Inflammatory macrophage (primary cell): ENCODE results near the gene AP3S2.
A peak's percentile ranks its signal among the peaks of the same experiment; 100 is the strongest.
"Not testable (repeated sequence)": the region's sequence is repeated elsewhere in the genome, so short reads cannot be mapped to it uniquely, and the experiment has no call there.

Experiments
- DNase-seq, 2 donors: peaks; one replicate each; pipeline ENCODE4 v3.0.0-alpha.2; 2020 to 2022

Gene AP3S2

GRCh38 chr15:89903015-89903857, 9.4 kb upstream of the AP3S2 start:
- DNase-seq = no peak

GRCh38 chr15:89900849-89901248, 7.1 kb upstream of the AP3S2 start:
- DNase-seq = no peak

GRCh38 chr15:89899951-89900567, 6.3 kb upstream of the AP3S2 start:
- no peak for DNase-seq

GRCh38 chr15:89899295-89899945, 5.6 kb upstream of the AP3S2 start:
- DNase-seq = peak; percentile 69 to 83

- DNase-seq = peak; percentile 29 to 37
Observed at GRCh38 chr15:89898614-89899294, 5.0 kb upstream of the AP3S2 start.

- no peak for DNase-seq
Observed at GRCh38 chr15:89898146-89898545, 4.4 kb upstream of the AP3S2 start.

GRCh38 chr15:89893027-89893426, 767 bp downstream of the AP3S2 start:
- peak; percentile 17 to 68 for DNase-seq

GRCh38 chr15:89888214-89888804, 5.5 kb downstream of the AP3S2 start:
- peak; percentile 53 to 62 for DNase-seq

GRCh38 chr15:89885611-89886010, 8.2 kb downstream of the AP3S2 start:
- DNase-seq = no peak

- not testable (repeated sequence) for DNase-seq
Observed at GRCh38 chr15:89885179-89885578, 8.6 kb downstream of the AP3S2 start.

- DNase-seq = no peak
Observed at GRCh38 chr15:89883518-89883917, 10.3 kb downstream of the AP3S2 start.

GRCh38 chr15:89880727-89881126, 13.1 kb downstream of the AP3S2 start:
- no peak for DNase-seq

GRCh38 chr15:89878323-89878722, 15.5 kb downstream of the AP3S2 start:
- no peak for DNase-seq

- peak; percentile 39 to 67 for DNase-seq
Observed at GRCh38 chr15:89877083-89877425, 16.7 kb downstream of the AP3S2 start.

- DNase-seq = peak; percentile 22 to 63
Observed at GRCh38 chr15:89876396-89877082, 17.3 kb downstream of the AP3S2 start.

- DNase-seq = no peak
Observed at GRCh38 chr15:89875741-89876140, 18.1 kb downstream of the AP3S2 start.

- DNase-seq = peak; percentile 81 to 85
Observed at GRCh38 chr15:89874926-89875564, 18.7 kb downstream of the AP3S2 start.

GRCh38 chr15:89870688-89871288, 23.0 kb downstream of the AP3S2 start:
- DNase-seq = no peak

GRCh38 chr15:89870006-89870405, 23.8 kb downstream of the AP3S2 start:
- DNase-seq = peak; percentile 26 to 51

- not testable (repeated sequence) for DNase-seq
Observed at GRCh38 chr15:89869490-89869889, 24.3 kb downstream of the AP3S2 start.
